Smooth muscle cell of the brain vasculature (primary cell): Measurements from ENCODE around the gene FZD8.

ENCODE experiments used
- DNase-seq: peaks from one replicate; pipeline ENCODE4 v3.0.0-alpha.2; 2012; ENCODE audit warnings: low read depth, low spot score

The FZD8 gene

DNA sequence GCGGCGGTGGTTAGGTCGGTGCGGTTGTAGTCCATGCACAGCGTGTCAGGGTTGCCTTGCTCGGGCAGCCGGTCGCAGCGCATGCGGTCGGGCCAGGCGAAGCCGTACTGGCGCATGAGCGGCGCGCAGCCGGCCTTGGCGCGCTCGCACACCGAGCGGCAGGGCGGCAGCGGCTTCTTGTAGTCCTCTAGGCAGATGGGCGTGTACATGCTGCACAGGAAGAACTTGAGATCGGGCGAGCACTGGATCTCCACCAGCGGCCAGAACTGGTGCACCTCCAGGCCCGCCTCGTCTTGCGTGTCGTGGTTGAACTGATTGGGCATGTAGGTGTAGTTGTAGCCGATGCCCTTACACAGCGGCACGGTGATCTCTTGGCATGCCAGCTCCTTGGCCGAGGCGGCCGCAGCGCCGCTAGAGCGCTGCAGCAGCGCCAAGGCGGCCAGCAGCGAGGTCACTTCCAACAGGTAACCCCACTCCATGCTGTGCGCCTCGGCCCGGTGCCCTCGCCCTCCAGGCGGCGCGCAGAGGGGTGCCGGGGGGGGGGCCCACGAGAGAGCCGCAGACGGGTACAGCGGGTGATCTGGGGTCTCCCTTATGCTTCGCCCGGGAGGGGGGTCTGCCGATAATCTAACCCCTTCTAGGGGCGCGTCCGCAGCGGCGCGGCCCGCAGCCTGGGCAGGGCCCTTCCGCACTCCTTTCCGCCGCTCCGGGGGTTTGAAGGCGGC is 983 bp downstream of the FZD8 start:
- DNase-seq, result no peak

DNA sequence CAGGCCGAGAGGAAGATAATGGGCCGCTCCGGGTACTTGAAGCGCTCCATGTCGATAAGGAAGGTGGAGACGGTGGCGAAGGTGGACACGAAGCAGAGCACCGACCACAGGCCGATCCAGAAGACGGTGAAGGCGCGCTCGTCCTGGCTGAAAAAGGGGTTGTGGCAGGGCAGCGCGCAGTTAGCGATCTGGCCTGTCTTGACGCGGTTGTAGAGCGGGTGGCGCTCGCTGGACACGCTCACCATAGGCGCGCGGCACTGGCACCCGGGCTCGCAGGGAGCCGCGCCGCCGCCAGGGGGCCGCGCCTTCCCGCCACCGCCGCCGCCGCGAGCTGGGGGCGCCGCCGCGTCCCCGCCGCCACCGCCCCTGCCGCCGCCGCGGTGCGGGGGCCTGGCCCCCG is 1.6 kb downstream of the FZD8 start:
- DNase-seq, result no peak

DNA sequence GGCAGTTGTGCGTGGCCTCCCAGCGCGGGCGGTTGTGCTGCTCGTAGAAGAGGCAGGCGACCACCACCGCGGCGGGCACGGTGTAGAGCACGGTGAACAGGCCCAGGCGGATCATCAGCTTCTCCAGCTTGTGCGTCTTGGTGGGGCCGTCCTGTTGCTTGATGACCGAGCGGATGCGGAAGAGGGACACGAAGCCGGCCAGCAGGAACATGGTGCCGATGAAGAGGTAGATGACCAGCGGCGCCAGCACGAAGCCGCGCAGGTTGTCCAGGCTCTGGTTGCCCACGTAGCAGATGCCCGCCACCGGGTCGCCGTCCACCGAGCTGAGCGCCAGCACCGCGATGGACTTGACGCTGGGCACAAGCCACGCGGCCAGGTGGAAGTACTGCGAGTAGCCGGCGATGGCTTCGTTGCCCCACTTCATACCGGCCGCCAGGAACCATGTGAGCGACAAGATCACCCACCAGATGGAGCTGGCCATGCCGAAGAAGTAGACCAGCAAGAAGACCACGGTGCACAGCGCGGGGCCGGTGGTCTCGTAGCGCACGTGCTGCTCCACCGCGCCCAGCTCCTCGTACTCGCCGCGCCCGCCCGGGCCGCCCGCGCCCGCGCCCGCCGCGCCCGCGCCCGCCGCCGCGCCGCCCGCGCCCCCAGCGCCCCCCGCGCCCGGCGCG is 2.2 kb downstream of the FZD8 start:
- no peak for DNase-seq

DNA sequence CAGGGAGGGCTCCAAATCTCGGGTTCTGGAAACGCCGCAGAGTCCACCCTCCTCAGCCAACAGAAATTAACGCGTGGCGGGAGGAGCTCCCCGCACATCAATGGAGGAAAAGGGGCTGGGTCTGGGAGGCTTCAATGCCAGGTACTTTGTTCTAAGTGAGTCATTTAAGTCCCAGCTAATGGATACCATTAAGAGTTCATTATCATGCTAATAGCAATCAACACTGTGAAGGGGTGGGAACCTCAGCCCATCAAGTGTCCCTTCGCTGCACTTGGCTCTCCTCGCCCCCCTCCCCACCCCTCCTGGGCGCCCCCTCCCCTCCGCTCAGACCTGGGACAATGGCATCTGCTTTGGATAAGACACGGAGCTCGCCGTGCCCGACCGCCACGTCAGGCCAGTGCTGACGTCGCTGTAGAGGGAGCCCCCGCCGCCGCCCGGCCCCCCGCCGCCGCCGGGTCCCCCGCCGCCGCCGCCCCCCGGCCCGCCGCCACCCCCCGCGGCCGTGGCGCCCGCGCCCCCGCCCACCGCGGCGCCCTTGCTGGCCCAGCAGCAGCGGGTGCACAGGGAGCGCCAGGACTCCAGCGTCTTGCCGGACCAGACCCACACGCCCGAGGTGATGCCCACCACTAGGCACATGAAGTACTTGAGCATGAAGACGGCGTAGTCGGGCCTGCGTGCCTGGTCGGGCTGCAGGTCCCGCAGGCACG is 2.9 kb downstream of the FZD8 start:
- DNase-seq, result no peak

DNA sequence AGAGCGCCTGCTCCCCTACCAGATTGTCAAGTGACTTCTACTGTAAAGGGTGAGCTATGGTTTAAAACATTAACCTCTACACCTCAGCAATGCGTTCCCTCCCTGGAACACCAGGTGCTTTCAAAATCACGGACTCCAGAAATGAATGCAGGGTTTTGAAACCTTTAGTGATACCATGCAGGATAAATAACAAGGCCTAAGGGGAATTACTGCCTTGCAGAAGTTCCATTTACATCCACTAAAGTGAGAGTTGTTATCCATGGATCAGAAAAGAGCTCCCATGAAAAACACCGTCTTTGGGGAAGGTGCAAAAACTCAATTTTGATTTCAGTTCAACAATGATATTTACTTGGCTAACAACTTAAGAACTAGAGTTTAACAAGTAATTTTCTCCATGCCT is 4.0 kb downstream of the FZD8 start:
- no peak for DNase-seq

DNA sequence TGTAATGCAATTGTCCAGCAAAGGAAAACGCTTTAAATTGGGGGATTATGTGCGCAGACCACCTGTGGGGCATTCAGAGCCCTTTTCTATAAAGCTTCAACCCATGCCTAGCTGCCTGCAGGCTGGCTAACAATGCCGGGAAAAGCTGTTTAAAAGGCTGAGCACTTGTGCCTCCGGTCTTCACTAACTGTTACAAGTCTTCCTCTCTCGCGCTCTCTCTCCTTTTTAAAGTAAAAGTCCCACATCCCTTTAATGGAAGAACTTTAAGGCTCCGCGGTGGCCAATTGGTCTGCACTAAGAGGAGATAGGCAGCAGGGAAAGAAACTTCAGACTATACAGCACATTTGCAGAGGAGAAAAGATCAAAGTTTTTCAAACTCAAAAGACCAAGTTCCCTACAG is 4.6 kb downstream of the FZD8 start:
- no peak for DNase-seq

DNA sequence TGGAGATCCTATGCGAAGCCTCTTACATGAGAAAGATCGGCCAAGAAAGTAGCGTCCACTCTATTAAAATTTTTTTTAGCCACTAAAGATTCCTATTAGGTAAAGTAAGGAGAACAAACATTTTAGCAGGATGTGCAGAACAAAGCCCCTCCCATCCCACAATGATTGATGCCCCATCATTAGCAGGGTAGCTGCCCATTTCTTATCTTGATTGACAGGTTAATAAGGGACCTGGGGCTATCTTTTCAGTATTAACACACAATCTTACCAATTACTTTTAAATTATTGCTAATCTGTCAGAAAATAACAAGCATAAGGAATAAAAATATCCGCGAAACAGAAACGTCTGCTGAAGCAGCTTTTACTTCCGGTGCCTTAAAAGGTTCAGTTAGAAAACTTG is 5.1 kb downstream of the FZD8 start:
- DNase-seq, result no peak

DNA sequence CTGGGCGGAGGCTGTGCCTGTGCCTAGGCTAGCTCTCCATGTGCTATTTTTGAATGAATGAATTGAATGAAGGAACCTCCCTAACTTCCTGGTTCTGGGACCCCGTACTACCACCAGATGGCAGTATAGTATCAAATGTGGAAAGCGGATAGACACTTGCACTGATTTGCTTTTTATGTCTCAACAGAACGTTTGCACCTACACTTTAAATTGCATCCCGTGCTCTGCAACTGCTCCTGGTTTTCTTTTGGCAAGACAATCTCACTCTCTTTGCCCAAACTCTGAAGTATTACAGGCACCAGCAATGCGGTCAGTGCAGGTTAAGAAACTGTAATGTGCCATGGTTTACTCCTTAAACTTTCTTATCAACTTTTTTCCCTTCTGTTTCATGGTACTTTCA is 6.5 kb downstream of the FZD8 start:
- DNase-seq, result no peak

DNA sequence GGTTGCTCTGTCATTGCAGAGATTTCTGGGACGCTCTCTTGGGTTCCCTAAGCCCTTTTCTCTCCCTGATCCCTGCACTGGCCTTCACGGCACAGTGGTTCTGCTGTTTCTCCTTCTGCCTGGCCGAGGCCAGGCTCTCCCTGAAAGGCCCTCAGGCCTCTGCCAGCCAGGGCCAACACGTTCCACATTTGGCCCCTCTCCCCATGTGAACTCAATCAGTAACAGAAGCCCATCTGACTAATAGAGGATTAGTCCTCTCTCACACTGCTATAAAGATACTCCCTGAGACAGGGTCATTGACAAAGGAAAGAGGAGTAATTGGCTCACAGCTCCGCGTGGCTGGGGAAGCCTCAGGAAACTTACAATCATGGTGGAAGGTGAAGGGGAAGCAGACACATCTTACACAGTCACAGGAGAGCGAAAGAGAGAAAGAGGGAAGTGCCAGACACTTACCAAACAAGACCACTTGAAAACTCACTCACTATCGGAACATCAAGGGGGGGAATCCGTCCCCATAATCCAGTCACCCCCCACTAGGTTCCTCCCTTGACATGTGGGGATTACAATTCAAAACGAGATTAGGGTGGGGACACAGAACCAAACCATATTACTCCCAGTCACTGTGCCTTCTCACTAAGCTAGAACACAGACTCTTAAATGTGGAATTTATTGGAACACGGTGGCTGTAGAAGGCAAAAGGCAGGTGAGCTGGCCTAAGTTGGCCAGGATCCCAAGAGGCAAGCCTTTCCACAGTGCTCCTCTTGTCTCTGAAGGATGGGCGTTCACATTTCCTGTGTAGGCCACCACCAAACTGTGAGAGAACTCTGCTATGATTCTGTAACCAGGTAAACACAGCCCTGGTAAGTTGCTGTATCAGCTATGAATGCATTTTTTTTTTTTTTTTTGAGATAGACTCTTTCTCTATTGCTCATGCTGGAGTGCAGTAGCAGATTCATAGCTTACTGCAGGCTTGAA is 8.8 kb downstream of the FZD8 start:
- DNase-seq, result no peak

DNA sequence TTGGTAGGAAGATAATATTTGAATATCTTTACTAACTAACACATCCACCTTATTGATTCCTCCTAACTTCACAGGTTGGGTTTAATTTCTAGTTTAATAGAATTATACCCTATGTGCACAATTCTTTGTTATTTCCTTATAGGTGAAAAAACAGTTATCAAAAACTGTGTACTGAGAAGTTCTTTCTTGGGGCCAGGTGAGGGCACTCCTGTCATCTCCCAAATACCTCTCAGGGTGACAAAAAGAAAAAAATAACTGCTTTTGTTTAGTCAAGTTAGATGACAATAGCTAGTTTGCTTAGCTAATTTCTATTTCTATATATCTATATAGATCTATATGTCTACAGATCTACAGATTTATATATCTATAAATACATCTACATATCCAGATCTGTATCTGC is 10.1 kb downstream of the FZD8 start:
- no peak for DNase-seq

DNA sequence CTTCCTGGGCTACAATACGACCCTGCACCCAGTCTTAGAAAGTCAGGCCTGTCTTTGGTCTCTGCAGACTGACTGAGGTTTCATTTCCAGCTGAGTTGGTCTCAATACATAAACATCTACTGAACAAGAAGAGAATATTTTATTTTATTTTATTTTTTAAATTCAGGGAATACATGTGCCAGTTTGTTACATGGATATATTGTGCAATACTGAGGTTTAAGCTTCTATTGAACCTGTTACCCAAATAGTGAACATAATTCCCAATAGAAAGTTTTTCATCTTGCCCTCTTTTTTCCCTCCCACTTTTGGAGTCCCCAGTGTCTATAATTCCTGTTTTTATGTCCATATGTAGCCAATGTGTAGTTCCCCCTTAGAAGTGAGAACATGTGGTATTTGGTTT is 10.7 kb downstream of the FZD8 start:
- no peak for DNase-seq

DNA sequence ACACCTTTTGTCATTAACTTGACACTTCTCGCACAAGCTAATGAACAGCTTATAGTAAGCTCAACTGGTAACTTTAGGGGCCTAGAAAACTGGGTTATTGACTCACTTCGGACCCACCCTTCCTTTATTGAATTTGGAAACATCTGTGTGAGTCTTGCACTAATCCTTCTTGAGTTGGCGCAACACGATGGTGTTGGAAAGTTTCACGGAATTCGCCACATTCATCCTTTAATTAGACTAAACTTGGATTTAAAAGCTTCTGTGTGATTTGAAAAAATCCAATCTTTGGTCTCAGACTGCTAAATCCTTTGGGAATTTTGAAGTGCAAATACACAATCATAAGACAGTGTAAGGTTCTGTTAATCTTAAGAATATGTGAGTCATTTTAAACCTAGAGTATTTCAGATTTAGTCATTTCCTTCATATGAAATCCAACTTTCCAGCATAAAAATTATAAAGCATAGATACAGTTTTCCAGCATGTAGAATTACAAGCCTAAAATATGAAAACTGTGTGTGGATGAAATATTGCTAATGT is 15.1 kb downstream of the FZD8 start:
- DNase-seq, result no peak

DNA sequence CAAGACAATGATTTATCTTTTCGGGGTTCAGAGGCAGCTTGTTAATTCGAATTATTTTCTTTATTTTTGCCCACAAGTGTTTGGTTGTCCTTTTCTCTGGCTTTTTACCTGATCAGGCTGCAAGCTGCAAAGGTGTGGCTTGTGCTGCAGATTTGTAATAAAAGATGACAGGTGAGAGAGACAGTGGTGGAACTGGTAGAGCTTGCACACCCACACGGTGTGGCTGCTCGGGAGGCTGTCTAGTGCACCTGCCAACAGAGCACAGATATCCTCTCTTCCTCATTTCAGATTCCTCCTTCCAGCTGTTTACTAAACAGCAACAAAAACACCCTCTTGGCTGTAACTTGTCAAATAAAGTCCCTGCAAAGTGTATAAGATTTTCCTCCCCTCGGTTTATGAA is 27.8 kb downstream of the FZD8 start:
- DNase-seq, result no peak

DNA sequence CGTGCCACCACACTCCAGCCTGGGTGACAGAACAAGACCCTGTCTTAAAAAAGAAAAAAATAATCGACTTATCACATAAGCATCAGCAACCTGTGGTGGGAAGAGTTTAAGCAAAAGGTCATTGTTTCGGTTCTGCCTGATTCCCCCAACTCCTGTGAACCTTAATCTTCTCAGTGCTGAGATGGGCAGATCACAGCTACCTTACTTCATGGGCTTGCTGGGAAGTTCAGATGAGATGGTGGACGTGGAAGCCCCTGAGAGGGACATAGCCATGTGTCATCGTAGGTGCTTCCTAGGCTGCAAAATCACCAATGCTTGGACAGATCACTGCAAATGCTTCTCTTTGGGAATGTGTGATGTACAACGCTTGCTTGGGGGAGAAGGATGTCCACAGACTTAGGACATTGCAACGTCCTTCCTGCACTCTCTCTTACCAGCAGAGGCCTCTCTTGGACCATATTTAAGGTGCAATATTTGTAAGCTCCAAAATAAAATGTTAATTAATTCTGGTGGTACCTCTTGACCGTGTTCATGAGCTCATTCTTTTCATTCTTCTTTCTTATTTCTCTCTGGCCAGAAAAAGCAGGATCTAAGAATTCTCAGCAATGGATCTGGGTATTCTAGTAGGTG is 28.4 kb downstream of the FZD8 start:
- no peak for DNase-seq

DNA sequence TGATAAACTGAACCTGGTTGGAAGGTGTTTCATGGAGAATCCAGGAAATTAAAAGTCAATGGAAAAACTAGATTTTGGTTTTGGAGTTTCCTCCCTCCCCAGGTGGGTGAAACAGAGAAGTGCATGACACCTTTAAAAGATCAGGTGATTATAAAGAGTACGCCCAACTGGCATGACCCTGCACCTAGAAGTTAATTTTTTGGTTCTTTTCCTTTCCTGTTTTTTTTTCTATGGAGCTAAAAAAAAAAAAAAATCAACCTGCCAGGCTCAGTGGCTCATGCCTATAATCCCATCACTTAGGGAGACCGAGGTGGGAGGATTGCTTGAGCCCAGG is 29.0 kb downstream of the FZD8 start:
- no peak for DNase-seq

DNA sequence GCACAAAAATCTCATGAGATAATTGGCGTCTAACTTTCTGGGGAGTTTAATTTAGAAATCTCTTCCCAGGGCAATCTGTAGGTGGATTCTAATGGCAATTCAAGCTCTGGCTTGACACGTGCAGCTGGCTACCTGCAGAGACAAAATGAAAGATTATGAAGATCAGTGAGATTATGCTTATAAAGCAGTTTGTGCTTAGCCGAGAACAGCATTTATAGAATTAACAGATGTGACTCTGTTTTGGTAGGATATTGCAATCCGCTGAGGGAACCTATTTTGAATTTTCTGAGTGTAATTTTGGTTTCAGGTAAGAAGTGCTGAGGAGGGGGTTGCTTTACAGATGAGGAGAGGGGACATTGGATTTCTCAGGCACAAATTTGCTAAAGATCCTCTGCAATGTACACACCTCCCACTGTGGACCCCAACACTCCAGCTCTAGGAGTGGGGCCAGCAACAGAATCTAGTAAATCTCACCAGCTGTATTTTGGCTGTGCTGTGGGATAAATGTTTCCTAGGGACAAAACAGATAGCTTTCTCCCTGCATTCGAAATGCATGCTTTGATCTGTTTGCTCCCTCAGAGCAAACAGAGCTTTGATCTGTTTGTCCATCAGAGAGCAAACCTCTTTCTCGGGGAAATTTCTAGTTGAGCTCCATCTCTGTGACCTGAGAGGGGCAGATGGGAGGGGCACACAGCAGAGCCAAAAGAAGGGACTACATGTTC is 29.6 kb downstream of the FZD8 start:
- DNase-seq, result no peak

DNA sequence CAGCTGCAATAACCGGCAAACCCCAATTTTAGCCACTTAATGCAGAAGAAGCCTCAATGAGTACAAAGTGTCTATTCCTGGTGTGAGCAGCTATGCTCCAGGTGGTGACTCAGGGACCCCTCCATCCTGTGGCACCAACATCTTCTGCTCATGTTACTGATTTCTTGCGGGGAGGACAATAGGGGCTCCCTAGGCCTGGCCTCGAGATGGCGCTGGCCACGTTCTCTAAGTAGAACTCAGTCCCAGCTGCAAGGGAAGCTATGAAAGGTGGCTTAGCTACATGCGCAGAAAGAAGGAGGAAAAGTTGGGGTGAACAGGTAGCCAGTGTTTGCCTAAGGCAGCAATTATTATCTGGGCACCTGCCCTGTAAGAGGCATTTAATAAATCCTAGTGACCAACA is 30.3 kb downstream of the FZD8 start:
- DNase-seq, result no peak

DNA sequence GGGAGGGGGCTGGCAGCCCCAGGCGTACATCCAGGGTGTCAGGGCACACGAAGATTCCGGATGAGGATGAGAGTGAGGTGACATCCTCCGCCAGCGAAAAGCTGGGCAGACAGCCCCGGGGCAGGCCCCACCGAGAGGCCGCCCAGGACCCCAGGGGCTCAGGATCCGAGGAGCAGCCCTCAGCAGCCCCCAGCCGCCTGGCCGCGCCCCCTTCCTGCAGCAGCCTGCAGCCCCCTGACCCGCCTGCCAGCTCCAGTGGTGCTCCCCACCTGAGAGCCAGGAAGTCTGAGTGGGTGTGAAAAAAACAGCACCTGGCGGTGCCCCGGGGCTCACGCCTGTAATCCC is 33.8 kb downstream of the FZD8 start:
- no peak for DNase-seq

DNA sequence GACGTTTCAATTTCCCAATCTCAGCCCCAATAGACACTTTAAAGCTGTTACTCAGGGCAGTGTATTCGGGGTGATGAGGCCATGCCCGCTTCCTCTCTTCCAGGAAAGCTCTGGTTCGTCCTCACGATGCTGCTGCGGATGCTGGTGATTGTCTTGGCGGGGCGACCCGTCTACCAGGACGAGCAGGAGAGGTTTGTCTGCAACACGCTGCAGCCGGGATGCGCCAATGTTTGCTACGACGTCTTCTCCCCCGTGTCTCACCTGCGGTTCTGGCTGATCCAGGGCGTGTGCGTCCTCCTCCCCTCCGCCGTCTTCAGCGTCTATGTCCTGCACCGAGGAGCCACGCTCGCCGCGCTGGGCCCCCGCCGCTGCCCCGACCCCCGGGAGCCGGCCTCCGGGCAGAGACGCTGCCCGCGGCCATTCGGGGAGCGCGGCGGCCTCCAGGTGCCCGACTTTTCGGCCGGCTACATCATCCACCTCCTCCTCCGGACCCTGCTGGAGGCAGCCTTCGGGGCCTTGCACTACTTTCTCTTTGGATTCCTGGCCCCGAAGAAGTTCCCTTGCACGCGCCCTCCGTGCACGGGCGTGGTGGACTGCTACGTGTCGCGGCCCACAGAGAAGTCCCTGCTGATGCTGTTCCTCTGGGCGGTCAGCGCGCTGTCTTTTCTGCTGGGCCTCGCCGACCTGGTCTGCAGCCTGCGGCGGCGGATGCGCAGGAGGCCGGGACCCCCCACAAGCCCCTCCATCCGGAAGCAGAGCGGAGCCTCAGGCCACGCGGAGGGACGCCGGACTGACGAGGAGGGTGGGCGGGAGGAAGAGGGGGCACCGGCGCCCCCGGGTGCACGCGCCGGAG is 34.4 kb downstream of the FZD8 start:
- DNase-seq, result no peak

DNA sequence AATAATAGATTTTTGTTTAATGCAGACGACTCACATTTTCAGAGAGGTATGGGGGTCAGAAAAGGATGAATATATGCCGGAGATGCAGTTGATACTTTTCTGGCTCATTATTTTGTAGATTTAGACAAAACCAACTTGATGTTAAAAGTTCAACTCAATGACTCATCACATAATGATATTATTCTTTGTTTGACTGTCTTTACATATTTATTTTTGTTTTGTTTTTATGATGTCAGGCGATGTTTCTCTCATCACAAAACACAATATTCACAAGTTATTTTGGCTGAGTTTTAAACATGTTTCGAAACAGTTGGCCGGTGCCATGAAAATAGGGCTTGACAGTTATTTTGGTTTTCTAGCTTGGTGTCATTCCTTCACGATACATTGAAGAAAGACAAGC is 35.7 kb downstream of the FZD8 start:
- DNase-seq, result peak; percentile 12
